RWPE2 (cell line): ENCODE results near the gene CCDC9B.

ENCODE experiments used
- ATAC-seq: fragments of 200-7000 bp; cut with Tn5 transposase; 3 replicates; pipeline ENCODE4 v1.9.1; 2021; ENCODE audit warnings: low read depth
- DNase-seq: peaks from one replicate; pipeline ENCODE4 v3.0.0-alpha.2; 2020; ENCODE audit warnings: low spot score
- H3K27ac ChIP-seq: fragments of 450-650 bp; 2 replicates; pipeline ENCODE4 v1.5.1; 2017; ENCODE audit warnings: mild to moderate bottlenecking; ENCODE audit not compliant: poor library complexity, severe bottlenecking
- H3K27me3 ChIP-seq: fragments of 250-450 bp; sonication (Bioruptor Pico); 2 replicates; pipeline ENCODE4 v1.5.1; 2021; ENCODE audit warnings: mild to moderate bottlenecking, moderate library complexity; ENCODE audit not compliant: insufficient read depth, poor library complexity, severe bottlenecking
- H3K36me3 ChIP-seq: fragments of 250-450 bp; sonication (Bioruptor Pico); 2 replicates; pipeline ENCODE4 v1.5.1; 2020; ENCODE audit warnings: low read depth, mild to moderate bottlenecking, moderate library complexity
- H3K4me1 ChIP-seq: fragments of 250-450 bp; sonication (Bioruptor Pico); 2 replicates; pipeline ENCODE4 v1.5.1; 2021; ENCODE audit warnings: mild to moderate bottlenecking, moderate library complexity; ENCODE audit not compliant: insufficient read depth, poor library complexity, severe bottlenecking
- H3K4me3 ChIP-seq: fragments of 250-450 bp; sonication (Bioruptor Pico); 2 replicates; pipeline ENCODE4 v1.5.1; 2021; ENCODE audit warnings: mild to moderate bottlenecking, moderate library complexity; ENCODE audit not compliant: severe bottlenecking
- H3K9me3 ChIP-seq: fragments of 250-450 bp; sonication (Bioruptor Pico); 2 replicates; pipeline ENCODE4 v1.5.1; 2021; ENCODE audit warnings: mild to moderate bottlenecking, moderate library complexity; ENCODE audit not compliant: severe bottlenecking
- TF ChIP-seq, protein P1 (sequence below): fragments of 450-650 bp; IDR thresholded peaks from one replicate; pipeline ENCODE4 v1.5.1; 2017; ENCODE audit warnings: mild to moderate bottlenecking, moderate library complexity; ENCODE audit not compliant: poor library complexity, severe bottlenecking

CCDC9B gene

DNA sequence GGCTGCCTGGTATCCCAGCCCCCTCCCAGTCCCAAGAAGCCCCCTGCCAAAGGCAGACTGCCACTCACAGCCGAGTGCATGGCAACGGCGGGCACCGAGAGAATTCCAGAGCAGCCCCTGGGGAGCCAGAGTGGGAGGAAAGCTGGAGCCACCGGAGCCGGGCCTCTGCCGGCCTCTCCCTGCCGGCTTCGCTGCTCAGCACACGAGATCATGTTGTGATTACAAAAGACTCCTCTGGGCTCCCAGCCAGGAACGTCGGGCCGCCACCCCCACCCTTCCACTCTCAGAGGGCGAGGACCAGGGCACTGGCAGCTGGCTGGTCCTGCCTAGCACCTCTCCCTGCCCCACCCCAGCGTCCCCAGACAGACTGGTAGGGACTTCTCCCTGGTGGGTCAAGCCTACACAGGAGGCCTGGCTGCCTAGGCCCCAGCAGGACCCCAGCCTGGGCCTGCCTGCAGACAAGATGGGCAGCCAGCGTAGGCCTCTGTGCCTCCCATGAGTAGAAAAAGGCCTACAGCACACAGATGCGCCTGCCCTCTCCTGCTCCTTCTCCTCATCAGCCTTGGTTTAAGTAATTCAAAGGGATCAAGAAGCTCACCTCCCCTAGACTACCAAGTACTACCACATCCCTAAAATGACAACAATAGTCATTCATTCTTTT is at the start of gene CCDC9B:
Gene CCDC9B (minus strand): TSS at position 200 of the 661 bp plus-strand sequence. CDS start 120 bp downstream, at position 80.
- peaks cover 57% of the 10 kb centered on the region for H3K4me1 ChIP-seq
- peak; percentile 94 for DNase-seq
- peaks cover 34% of the 10 kb centered on the region for H3K36me3 ChIP-seq
- peak within 1 kb of the TSS; percentile 97 for H3K27ac ChIP-seq
- peak; percentile 50 for ATAC-seq
- TF ChIP-seq, protein P1, sequence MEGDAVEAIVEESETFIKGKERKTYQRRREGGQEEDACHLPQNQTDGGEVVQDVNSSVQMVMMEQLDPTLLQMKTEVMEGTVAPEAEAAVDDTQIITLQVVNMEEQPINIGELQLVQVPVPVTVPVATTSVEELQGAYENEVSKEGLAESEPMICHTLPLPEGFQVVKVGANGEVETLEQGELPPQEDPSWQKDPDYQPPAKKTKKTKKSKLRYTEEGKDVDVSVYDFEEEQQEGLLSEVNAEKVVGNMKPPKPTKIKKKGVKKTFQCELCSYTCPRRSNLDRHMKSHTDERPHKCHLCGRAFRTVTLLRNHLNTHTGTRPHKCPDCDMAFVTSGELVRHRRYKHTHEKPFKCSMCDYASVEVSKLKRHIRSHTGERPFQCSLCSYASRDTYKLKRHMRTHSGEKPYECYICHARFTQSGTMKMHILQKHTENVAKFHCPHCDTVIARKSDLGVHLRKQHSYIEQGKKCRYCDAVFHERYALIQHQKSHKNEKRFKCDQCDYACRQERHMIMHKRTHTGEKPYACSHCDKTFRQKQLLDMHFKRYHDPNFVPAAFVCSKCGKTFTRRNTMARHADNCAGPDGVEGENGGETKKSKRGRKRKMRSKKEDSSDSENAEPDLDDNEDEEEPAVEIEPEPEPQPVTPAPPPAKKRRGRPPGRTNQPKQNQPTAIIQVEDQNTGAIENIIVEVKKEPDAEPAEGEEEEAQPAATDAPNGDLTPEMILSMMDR = no peak
- no peaks in the 10 kb centered on the region for H3K9me3 ChIP-seq
- peak within 1 kb of the TSS; percentile 39 for H3K4me3 ChIP-seq
- no peaks in the 10 kb centered on the region for H3K27me3 ChIP-seq

DNA sequence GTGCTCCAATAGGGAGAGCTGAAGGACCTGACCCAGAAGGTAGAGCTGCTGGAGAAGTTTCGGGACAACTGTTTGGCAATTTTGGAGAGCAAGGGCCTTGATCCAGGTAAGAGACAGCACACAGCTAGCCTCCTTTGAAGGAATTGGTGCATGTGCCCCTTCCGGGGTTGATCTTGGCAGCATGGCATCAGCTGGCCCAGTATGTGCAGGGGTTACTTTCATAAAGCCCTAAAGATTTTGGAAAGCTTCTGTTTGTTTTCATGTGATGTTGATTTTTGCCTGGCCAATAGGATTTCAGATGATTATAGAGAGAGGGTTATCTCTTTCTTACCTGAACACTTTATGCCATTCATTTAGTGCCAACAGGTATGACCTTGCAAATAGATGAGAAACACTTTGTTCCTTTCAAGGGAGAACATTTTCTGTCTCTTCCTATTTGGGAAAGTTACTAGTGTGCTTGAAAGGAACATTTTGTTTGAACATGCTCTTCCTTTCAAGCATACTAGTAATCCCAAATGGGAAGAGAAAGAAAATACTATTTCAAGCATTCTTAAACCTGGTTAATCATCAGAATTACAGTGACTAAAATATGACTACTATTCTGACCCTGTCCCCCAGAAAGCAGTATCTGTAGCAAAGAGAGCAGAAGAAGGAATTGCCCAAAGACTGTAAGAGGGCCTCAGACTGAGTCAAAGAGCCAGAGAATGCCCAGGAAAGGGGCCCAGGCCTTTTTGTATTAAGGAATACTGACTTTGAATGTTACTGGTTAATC is 49.3 kb upstream of the CCDC9B start:
- H3K9me3 ChIP-seq = no peaks in the 10 kb centered on the region
- H3K4me1 ChIP-seq = no peaks in the 10 kb centered on the region
- TF ChIP-seq, protein P1 = no peak
- DNase-seq (no peak), ATAC-seq (no peak; the same call in 2 of the 3 replicates)
- no peak overlapping the region for H3K27ac ChIP-seq
- H3K4me3 ChIP-seq = no peak overlapping the region
- H3K27me3 ChIP-seq = no peaks in the 10 kb centered on the region
- H3K36me3 ChIP-seq = peaks cover 96% of the 10 kb centered on the region

DNA sequence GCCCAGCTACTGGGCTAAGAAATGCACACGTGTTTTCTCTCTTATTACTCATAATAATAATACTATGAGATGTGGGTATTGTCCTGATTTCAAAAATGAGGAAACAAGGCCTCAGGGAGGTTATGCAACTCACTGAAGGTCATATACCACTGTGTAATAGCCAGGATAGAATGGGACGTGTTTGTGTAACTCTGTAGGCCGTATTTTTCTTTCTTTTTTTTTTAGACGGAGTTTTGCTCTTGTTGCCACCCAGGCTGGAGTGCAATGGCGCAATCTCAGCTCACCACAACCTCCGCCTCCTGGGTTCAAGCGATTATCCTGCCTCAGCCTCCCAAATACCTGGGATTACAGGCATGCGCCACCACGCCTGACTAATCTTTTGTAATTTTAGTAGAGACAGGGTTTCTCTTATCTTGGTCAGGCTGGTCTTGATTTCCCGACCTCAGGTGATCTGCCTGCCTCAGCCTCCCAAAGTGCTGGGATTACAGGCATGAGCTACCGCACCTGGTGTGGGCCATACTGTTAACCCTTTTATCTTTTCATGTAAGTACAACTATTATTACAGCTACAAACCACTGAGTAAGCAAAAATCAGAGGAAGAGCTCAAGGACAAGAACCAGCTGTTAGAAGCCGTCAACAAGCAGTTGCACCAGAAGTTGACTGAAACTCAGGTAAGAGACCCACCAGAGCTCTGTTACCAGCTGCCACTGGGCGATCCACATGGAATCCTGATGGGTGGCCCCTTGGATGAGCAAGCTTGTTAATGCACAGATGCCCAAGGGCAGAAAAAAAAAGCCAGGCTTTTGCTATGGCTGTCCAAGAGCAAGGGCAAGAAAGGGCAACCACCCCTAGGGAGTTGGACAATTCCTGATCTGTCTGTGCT is 48.4 kb upstream of the CCDC9B start:
- DNase-seq = no peak
- no peak overlapping the region for H3K27ac ChIP-seq
- no peak; the same call in 2 of the 3 replicates for ATAC-seq

DNA sequence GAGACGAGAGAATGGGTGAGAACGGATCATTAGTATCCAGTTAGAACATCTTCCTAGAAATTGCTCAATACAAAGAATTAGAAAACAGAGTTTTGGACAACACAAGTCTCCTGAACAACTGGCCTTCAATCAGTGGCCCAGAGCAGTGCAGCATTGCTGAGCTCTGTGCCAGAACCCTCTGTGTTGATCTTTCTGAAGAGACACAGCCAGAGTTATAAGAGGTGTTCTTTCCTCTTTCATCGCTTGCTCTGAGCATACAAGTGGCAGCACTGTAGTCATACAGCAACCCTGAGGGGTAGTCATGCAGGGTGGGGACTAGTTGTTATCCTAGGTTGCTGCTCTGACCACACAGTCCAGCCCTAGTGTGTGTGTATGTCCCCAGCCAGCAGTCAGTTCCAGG is 45.7 kb upstream of the CCDC9B start:
- no peak for DNase-seq
- Histone ChIP-seq H3K36me3 (peaks cover 80% of the 10 kb centered on the region), H3K27ac (no peak overlapping the region), H3K9me3 (no peaks in the 10 kb centered on the region), H3K4me1 (peaks cover 5% of the 10 kb centered on the region), H3K27me3 (no peaks in the 10 kb centered on the region), H3K4me3 (no peak overlapping the region)
- TF ChIP-seq, protein P1 = no peak
- no peak for ATAC-seq

More for the DNA sequence above, 48.4 kb upstream of the CCDC9B start:
- H3K27me3 ChIP-seq = no peaks in the 10 kb centered on the region
- H3K9me3 ChIP-seq = no peaks in the 10 kb centered on the region
- TF ChIP-seq, protein P1 = no peak
- peaks cover 2% of the 10 kb centered on the region for H3K4me1 ChIP-seq
- H3K36me3 ChIP-seq = peaks cover 100% of the 10 kb centered on the region
- H3K4me3 ChIP-seq = no peak overlapping the region
